ENCODE results near the gene PGA5.

DNA sequence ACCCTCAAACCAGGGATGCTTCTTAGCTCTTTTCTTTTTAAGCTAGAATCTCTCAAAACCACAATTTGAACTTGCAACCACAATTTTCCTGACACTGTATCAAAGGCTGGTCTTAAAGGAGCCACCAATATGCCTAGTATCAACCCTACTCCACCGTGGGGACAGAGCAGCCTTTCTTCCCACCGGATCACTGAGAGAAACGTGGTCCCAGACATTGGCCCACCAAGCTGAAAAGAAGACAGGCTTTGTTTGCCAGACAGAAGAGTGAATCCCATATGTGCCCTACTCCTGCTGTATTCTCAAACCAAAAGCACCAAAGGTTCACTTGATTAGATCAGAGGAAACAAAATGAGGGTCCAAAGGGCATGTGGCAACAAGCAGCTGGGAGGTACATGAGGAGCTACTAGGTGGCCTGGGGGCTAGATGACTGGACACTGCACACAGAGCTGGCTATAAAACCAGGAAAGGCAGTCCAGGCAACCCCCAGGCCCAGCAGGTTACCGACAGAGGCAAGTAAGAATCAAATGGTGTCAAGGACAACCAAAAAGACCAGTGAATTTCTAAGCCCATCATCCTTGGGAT is 57.8 kb downstream of the PGA5 start:
- TF ChIP-seq, protein P1, sequence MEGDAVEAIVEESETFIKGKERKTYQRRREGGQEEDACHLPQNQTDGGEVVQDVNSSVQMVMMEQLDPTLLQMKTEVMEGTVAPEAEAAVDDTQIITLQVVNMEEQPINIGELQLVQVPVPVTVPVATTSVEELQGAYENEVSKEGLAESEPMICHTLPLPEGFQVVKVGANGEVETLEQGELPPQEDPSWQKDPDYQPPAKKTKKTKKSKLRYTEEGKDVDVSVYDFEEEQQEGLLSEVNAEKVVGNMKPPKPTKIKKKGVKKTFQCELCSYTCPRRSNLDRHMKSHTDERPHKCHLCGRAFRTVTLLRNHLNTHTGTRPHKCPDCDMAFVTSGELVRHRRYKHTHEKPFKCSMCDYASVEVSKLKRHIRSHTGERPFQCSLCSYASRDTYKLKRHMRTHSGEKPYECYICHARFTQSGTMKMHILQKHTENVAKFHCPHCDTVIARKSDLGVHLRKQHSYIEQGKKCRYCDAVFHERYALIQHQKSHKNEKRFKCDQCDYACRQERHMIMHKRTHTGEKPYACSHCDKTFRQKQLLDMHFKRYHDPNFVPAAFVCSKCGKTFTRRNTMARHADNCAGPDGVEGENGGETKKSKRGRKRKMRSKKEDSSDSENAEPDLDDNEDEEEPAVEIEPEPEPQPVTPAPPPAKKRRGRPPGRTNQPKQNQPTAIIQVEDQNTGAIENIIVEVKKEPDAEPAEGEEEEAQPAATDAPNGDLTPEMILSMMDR (IDR thresholded peaks at IDR 0.05; ENCODE audit: insufficient read depth, low read length, poor library complexity, severe bottlenecking) = no peak
- no peak for TF ChIP-seq EZH2phosphoT487 (conservative IDR thresholded peaks at IDR 0.05; ENCODE audit: low read length)

Measured in SU-DHL-6 (cell line).